ENCODE results near the gene ABCB10. TPM values are rescaled to one million over a fixed set of nuclear protein-coding genes. Genes with fewer than 3 reads are reported as not detected.
A peak's percentile ranks its signal among the peaks of the same experiment; 100 is the strongest.
"Not testable (repeated sequence)": the region's sequence is repeated elsewhere in the genome, so short reads cannot be mapped to it uniquely, and the experiment has no call there.

ABCB10 gene
- 10 to 100 TPM; 32.4 to 39.9 TPM for total RNA-seq

GRCh38 chr1:229558460-229559335 lies at the start of gene ABCB10:
Gene ABCB10, minus strand, starts transcription at chr1:229558707. Its CDS starts 55 bp downstream, at chr1:229558652.
- peak within 1 kb of the TSS; percentile 91 for H3K4me3 Mint-ChIP-seq
- ChIA-PET CTCF (interaction anchor here (0.7 to 2.2 kb wide), 12 partner anchors 20 to 304 kb away, joined by 3 to 10 read pairs (median 3); partner anchors contain the start of gene NUP133), POLR2A (interaction anchor here (0.6 to 3.2 kb wide), 5 partner anchors 9 to 508 kb away, joined by 3 to 22 read pairs (median 4); partner anchors contain the start of genes GALNT2, NUP133, TAF5L and URB2)
- peak; percentile 88 for DNase-seq
- H3K27ac Mint-ChIP-seq, result peak within 1 kb of the TSS; percentile 94
- H3K27me3 Mint-ChIP-seq (ENCODE audit: low read depth), result no peaks in the 10 kb centered on the region
- H3K36me3 Mint-ChIP-seq (ENCODE audit: low read depth), result peaks cover 8% of the 10 kb centered on the region
- H3K4me1 Mint-ChIP-seq (ENCODE audit: low read depth), result peaks cover 44% of the 10 kb centered on the region
- no peaks in the 10 kb centered on the region for H3K9me3 Mint-ChIP-seq (ENCODE audit: insufficient read depth)
- ATAC-seq, result peak; percentile 85

- CTCF ChIA-PET, result interaction anchor here (1.2 kb wide), 1 partner anchor 48 kb away, joined by 3 read pairs; no protein-coding TSS in a partner anchor
- H3K9me3 Mint-ChIP-seq (ENCODE audit: insufficient read depth), result no peaks in the 10 kb centered on the region
Measured at GRCh38 chr1:229607370-229607769, 48.9 kb upstream of the ABCB10 start.

GRCh38 chr1:229603371-229604005 lies 45.0 kb upstream of the ABCB10 start:
- CTCF ChIA-PET, result no interaction called here
- ATAC-seq, result no peak
- Mint-ChIP-seq H3K36me3 (ENCODE audit: low read depth) (peaks cover 54% of the 10 kb centered on the region), H3K27me3 (ENCODE audit: low read depth) (no peaks in the 10 kb centered on the region), H3K4me1 (ENCODE audit: low read depth) (peaks cover 4% of the 10 kb centered on the region), H3K9me3 (ENCODE audit: insufficient read depth) (no peaks in the 10 kb centered on the region), H3K27ac (no peak overlapping the region), H3K4me3 (no peak overlapping the region)
- POLR2A ChIA-PET, result no interaction called here
- DNase-seq, result no peak

More at GRCh38 chr1:229607370-229607769, 48.9 kb upstream of the ABCB10 start:
- no peak overlapping the region for H3K4me3 Mint-ChIP-seq
- no peaks in the 10 kb centered on the region for H3K27me3 Mint-ChIP-seq (ENCODE audit: low read depth)
- peaks cover 60% of the 10 kb centered on the region for H3K36me3 Mint-ChIP-seq (ENCODE audit: low read depth)
- DNase-seq (no peak), ATAC-seq (no peak)
- no peaks in the 10 kb centered on the region for H3K4me1 Mint-ChIP-seq (ENCODE audit: low read depth)
- H3K27ac Mint-ChIP-seq, result no peak overlapping the region
- POLR2A ChIA-PET, result no interaction called here

- no peak for DNase-seq
- no peak for ATAC-seq
- H3K36me3 Mint-ChIP-seq (ENCODE audit: low read depth), result peaks cover 41% of the 10 kb centered on the region
- H3K9me3 Mint-ChIP-seq (ENCODE audit: insufficient read depth), result no peaks in the 10 kb centered on the region
- ChIA-PET CTCF (interaction anchor here (0.9 kb wide), 1 partner anchor 60 kb away, joined by 3 read pairs; no protein-coding TSS in a partner anchor), POLR2A (no interaction called here)
- H3K27me3 Mint-ChIP-seq (ENCODE audit: low read depth), result no peaks in the 10 kb centered on the region
- H3K4me3 Mint-ChIP-seq, result no peak overlapping the region
- peaks cover 4% of the 10 kb centered on the region for H3K4me1 Mint-ChIP-seq (ENCODE audit: low read depth)
- no peak overlapping the region for H3K27ac Mint-ChIP-seq
Measured at GRCh38 chr1:229600229-229600628, 41.7 kb upstream of the ABCB10 start.

GRCh38 chr1:229599218-229599954 lies 40.9 kb upstream of the ABCB10 start:
- DNase-seq (no peak), ATAC-seq (no peak)
- Mint-ChIP-seq H3K4me3 (no peak overlapping the region), H3K9me3 (ENCODE audit: insufficient read depth) (no peaks in the 10 kb centered on the region), H3K4me1 (ENCODE audit: low read depth) (peaks cover 4% of the 10 kb centered on the region), H3K27ac (no peak overlapping the region), H3K36me3 (ENCODE audit: low read depth) (peaks cover 44% of the 10 kb centered on the region), H3K27me3 (ENCODE audit: low read depth) (no peaks in the 10 kb centered on the region)
- ChIA-PET POLR2A (no interaction called here), CTCF (interaction anchor here (0.9 kb wide), 1 partner anchor 61 kb away, joined by 3 read pairs; no protein-coding TSS in a partner anchor)

- DNase-seq (no peak), ATAC-seq (no peak)
- no peaks in the 10 kb centered on the region for H3K9me3 Mint-ChIP-seq (ENCODE audit: insufficient read depth)
- no peak overlapping the region for H3K4me3 Mint-ChIP-seq
- ChIA-PET POLR2A (no interaction called here), CTCF (no interaction called here)
- peaks cover 52% of the 10 kb centered on the region for H3K36me3 Mint-ChIP-seq (ENCODE audit: low read depth)
- peaks cover 4% of the 10 kb centered on the region for H3K4me1 Mint-ChIP-seq (ENCODE audit: low read depth)
- no peaks in the 10 kb centered on the region for H3K27me3 Mint-ChIP-seq (ENCODE audit: low read depth)
- no peak overlapping the region for H3K27ac Mint-ChIP-seq
Measured at GRCh38 chr1:229597877-229598276, 39.4 kb upstream of the ABCB10 start.

GRCh38 chr1:229596925-229597699 lies 38.6 kb upstream of the ABCB10 start:
- no peaks in the 10 kb centered on the region for H3K27me3 Mint-ChIP-seq (ENCODE audit: low read depth)
- no peak overlapping the region for H3K27ac Mint-ChIP-seq
- no peak overlapping the region for H3K4me3 Mint-ChIP-seq
- H3K4me1 Mint-ChIP-seq (ENCODE audit: low read depth), result peaks cover 4% of the 10 kb centered on the region
- no peak for ATAC-seq
- DNase-seq, result no peak
- ChIA-PET CTCF (interaction anchor here (1.2 kb wide), 1 partner anchor 18 kb away, joined by 3 read pairs; no protein-coding TSS in a partner anchor), POLR2A (no interaction called here)
- peaks cover 50% of the 10 kb centered on the region for H3K36me3 Mint-ChIP-seq (ENCODE audit: low read depth)
- H3K9me3 Mint-ChIP-seq (ENCODE audit: insufficient read depth), result no peaks in the 10 kb centered on the region

- peaks cover 38% of the 10 kb centered on the region for H3K36me3 Mint-ChIP-seq (ENCODE audit: low read depth)
- ATAC-seq; POLR2A ChIA-PET; H3K4me1 Mint-ChIP-seq (ENCODE audit: low read depth); H3K4me3 Mint-ChIP-seq; DNase-seq; H3K27me3 Mint-ChIP-seq (ENCODE audit: low read depth); H3K9me3 Mint-ChIP-seq (ENCODE audit: insufficient read depth); CTCF ChIA-PET; H3K27ac Mint-ChIP-seq: not testable (repeated sequence)
Measured at GRCh38 chr1:229595876-229596275, 37.4 kb upstream of the ABCB10 start.

GRCh38 chr1:229594227-229595008 lies 35.9 kb upstream of the ABCB10 start:
- CTCF ChIA-PET, result no interaction called here
- Mint-ChIP-seq H3K4me3 (no peak overlapping the region), H3K9me3 (ENCODE audit: insufficient read depth) (no peaks in the 10 kb centered on the region), H3K27ac (no peak overlapping the region), H3K36me3 (ENCODE audit: low read depth) (peaks cover 31% of the 10 kb centered on the region), H3K4me1 (ENCODE audit: low read depth) (peaks cover 2% of the 10 kb centered on the region), H3K27me3 (ENCODE audit: low read depth) (no peaks in the 10 kb centered on the region)
- POLR2A ChIA-PET, result no interaction called here
- DNase-seq (no peak), ATAC-seq (no peak)

GRCh38 chr1:229593800-229594199 lies 35.3 kb upstream of the ABCB10 start:
- H3K27me3 Mint-ChIP-seq (ENCODE audit: low read depth), result no peaks in the 10 kb centered on the region
- ChIA-PET CTCF (no interaction called here), POLR2A (no interaction called here)
- ATAC-seq (no peak), DNase-seq (no peak)
- H3K36me3 Mint-ChIP-seq (ENCODE audit: low read depth), result peaks cover 27% of the 10 kb centered on the region
- no peaks in the 10 kb centered on the region for H3K4me1 Mint-ChIP-seq (ENCODE audit: low read depth)
- no peak overlapping the region for H3K4me3 Mint-ChIP-seq
- H3K9me3 Mint-ChIP-seq (ENCODE audit: insufficient read depth), result no peaks in the 10 kb centered on the region
- no peak overlapping the region for H3K27ac Mint-ChIP-seq

GRCh38 chr1:229590119-229590518 lies 31.6 kb upstream of the ABCB10 start:
- ChIA-PET POLR2A (no interaction called here), CTCF (no interaction called here)
- no peak overlapping the region for H3K27ac Mint-ChIP-seq
- ATAC-seq (no peak), DNase-seq (no peak)
- no peaks in the 10 kb centered on the region for H3K27me3 Mint-ChIP-seq (ENCODE audit: low read depth)
- no peak overlapping the region for H3K4me3 Mint-ChIP-seq
- no peaks in the 10 kb centered on the region for H3K4me1 Mint-ChIP-seq (ENCODE audit: low read depth)
- H3K36me3 Mint-ChIP-seq (ENCODE audit: low read depth), result peaks cover 19% of the 10 kb centered on the region
- H3K9me3 Mint-ChIP-seq (ENCODE audit: insufficient read depth), result no peaks in the 10 kb centered on the region

Measured in activated CD8-positive, alpha-beta T cell treated with anti-CD3 and anti-CD28 coated beads, Interleukin-2, amount 10 ng/mL, durations not matched to agents 7 days and 5 days (primary cell).